Activated naive CD8-positive, alpha-beta T cell treated with anti-CD3 and anti-CD28 coated beads, Interleukin-2, amount 10 ng/mL, durations not matched to agents 7 days and 5 days (primary cell): ENCODE results near the gene TPRKB. TPM values are rescaled to one million over a fixed set of nuclear protein-coding genes. Genes with fewer than 3 reads are reported as not detected.
"Not testable (repeated sequence)": the region's sequence is repeated elsewhere in the genome, so short reads cannot be mapped to it uniquely, and the experiment has no call there.

ENCODE experiments used
- ATAC-seq: fragments of 150-1000 bp; cut with Tn5 transposase; one replicate; pipeline ENCODE4 v1.10.0; 2021; ENCODE audit warnings: low read depth, moderate library complexity
- POLR2A ChIA-PET: fragments of 350-600 bp; sonication (Branson Sonifier 250); formaldehyde crosslinking; loops from one replicate; lab custom pipeline; 2021; ENCODE audit warnings: antibody characterized with exemption; lab: Charles Lee
- DNase-seq: peaks from one replicate; pipeline ENCODE4 v3.0.0; 2021
- H3K27ac Mint-ChIP-seq: one replicate; pipeline ENCODE4 v1.8.0; 2022; ENCODE audit warnings: mild to moderate bottlenecking, mixed read lengths
- H3K27me3 Mint-ChIP-seq: one replicate; pipeline ENCODE4 v1.8.0; 2022; ENCODE audit warnings: mild to moderate bottlenecking, moderate library complexity, mixed read lengths
- H3K36me3 Mint-ChIP-seq: one replicate; pipeline ENCODE4 v1.8.0; 2021; ENCODE audit warnings: mild to moderate bottlenecking, mixed read lengths
- H3K4me1 Mint-ChIP-seq: one replicate; pipeline ENCODE4 v1.8.0; 2021; ENCODE audit warnings: mixed read lengths
- H3K4me3 Mint-ChIP-seq: one replicate; pipeline ENCODE4 v1.8.0; 2022; ENCODE audit warnings: mild to moderate bottlenecking, moderate library complexity, mixed read lengths
- H3K9me3 Mint-ChIP-seq: one replicate; pipeline ENCODE4 v1.8.0; 2021; ENCODE audit warnings: mixed read lengths
- total RNA-seq, 2 experiments: library from RNA; stranded (reverse); gene quantifications; one replicate each; pipeline ENCODE4 v1.2.3, GENCODE V29; 2021

Gene TPRKB
- total RNA-seq, 2 experiments from 2014 or later, result 36.1 to 37.5 TPM

- no peak overlapping the region for H3K4me3 Mint-ChIP-seq
- ATAC-seq (no peak), DNase-seq (no peak)
- POLR2A ChIA-PET, result no interaction called here
- no peak overlapping the region for H3K27ac Mint-ChIP-seq
- H3K36me3 Mint-ChIP-seq, result no peaks in the 10 kb centered on the region
- H3K27me3 Mint-ChIP-seq, result peaks cover 10% of the 10 kb centered on the region
- peaks cover 8% of the 10 kb centered on the region for H3K9me3 Mint-ChIP-seq
- H3K4me1 Mint-ChIP-seq, result peaks cover 10% of the 10 kb centered on the region
Measured at GRCh38 chr2:73701968-73702665, 35.0 kb downstream of the TPRKB start.

GRCh38 chr2:73701448-73701765, 35.7 kb downstream of the TPRKB start:
- H3K27ac Mint-ChIP-seq, DNase-seq, H3K36me3 Mint-ChIP-seq, ATAC-seq, POLR2A ChIA-PET, H3K9me3 Mint-ChIP-seq, H3K4me3 Mint-ChIP-seq: not testable (repeated sequence)
- peaks cover 10% of the 10 kb centered on the region for H3K27me3 Mint-ChIP-seq
- H3K4me1 Mint-ChIP-seq, result peaks cover 10% of the 10 kb centered on the region

DNA sequence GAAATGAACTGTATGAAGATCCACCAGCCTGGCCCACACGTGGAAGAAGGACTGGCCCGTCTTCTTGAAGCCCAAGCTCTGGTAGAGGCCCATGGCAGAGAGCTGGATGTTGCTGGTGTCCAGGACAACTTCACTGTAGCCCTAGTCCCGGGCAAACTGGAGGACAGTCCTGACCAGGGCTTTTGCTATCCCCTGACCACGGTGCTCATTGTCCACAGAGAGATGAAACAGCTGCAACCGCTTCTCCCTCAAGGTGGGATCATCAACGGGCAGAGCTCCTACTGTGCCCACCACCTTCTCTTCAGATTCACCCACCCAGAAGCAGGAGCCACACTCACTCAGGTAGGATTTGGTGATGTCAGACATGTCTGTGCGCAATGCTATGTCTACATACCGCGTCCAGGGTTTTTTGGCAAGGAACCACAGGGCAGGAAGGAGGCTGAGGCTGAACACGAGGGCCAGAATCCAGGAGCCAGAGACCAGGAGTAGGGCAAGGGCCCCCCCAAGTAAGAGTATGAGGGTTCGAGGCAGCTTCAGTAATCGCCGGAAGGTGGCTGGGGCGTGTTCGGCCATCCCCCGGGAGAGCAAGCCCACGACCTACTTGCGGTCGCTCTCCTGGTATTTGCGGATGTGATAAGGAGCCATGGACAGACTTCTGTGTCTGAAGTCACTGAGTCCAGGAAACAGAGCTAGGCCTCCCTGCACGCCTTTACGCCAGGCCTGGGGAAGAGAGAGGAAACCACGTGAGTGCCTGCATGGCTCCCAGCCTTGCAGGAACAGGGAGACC, 36.3 kb downstream of the TPRKB start:
- no peak for DNase-seq
- ATAC-seq, result no peak
- H3K4me1 Mint-ChIP-seq, result peaks cover 10% of the 10 kb centered on the region
- H3K36me3 Mint-ChIP-seq, result no peaks in the 10 kb centered on the region
- POLR2A ChIA-PET, result no interaction called here
- H3K27me3 Mint-ChIP-seq, result peaks cover 9% of the 10 kb centered on the region
- no peak overlapping the region for H3K27ac Mint-ChIP-seq
- H3K4me3 Mint-ChIP-seq, result no peak overlapping the region
- H3K9me3 Mint-ChIP-seq, result peaks cover 8% of the 10 kb centered on the region

DNA sequence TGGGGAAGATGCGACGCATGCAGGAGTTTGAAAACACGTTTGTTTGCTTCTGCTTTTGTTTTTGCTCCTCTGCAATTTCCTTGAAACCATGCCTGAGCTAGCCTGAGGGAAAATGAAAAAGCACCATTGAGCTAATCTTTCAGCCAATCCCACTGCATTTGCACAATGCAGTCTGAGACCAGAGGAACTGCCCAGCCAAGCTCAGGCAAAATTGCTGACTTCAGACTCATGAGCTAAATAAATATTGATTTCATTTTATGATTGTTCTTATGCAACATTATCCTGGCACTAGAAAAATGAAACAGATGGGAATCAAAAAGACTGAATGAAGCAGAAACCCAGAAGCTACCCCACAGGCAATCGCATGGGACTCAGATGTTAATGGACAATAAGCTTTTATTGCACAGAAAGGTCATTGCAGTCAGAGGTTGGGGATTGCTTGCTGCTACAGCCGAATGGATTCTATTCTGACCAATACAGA, 37.0 kb downstream of the TPRKB start:
- Mint-ChIP-seq H3K36me3 (no peaks in the 10 kb centered on the region), H3K9me3 (peaks cover 8% of the 10 kb centered on the region), H3K4me3 (no peak overlapping the region), H3K4me1 (peaks cover 10% of the 10 kb centered on the region), H3K27me3 (peaks cover 10% of the 10 kb centered on the region), H3K27ac (no peak overlapping the region)
- POLR2A ChIA-PET, result no interaction called here
- DNase-seq (no peak), ATAC-seq (no peak)

- H3K4me1 Mint-ChIP-seq, result peaks cover 6% of the 10 kb centered on the region
- no peak for DNase-seq
- H3K36me3 Mint-ChIP-seq, result no peaks in the 10 kb centered on the region
- peaks cover 6% of the 10 kb centered on the region for H3K27me3 Mint-ChIP-seq
- POLR2A ChIA-PET, result no interaction called here
- H3K4me3 Mint-ChIP-seq, result no peak overlapping the region
- peaks cover 8% of the 10 kb centered on the region for H3K9me3 Mint-ChIP-seq
- no peak overlapping the region for H3K27ac Mint-ChIP-seq
- no peak for ATAC-seq
Measured at GRCh38 chr2:73699437-73699836, 37.7 kb downstream of the TPRKB start.

DNA sequence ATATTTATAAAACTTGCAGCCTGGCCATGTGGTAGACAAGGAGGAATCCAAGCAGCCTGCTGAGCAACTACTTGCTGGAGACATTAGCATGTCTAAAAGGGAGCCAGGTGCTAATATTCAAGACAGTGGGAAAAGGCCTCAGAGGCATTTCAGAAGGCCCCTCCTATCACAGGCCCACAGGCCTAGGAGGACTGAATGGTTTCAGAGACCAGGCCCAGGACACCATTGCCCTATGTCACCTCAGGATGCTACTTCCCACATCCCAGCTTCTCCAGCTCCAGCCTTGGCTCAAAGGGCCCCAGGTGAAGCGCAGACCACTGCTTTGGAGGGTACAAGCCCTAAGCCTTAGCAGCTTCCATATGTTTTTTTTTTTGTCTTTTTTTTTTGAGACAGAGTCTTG, 39.0 kb downstream of the TPRKB start:
- Mint-ChIP-seq H3K9me3 (peaks cover 8% of the 10 kb centered on the region), H3K36me3 (no peaks in the 10 kb centered on the region), H3K27ac (no peak overlapping the region), H3K27me3 (peaks cover 4% of the 10 kb centered on the region), H3K4me1 (peaks cover 5% of the 10 kb centered on the region), H3K4me3 (no peak overlapping the region)
- POLR2A ChIA-PET, result no interaction called here
- DNase-seq (no peak), ATAC-seq (no peak)

GRCh38 chr2:73697606-73698005, 39.5 kb downstream of the TPRKB start:
- Mint-ChIP-seq H3K4me3 (no peak overlapping the region), H3K27ac (no peak overlapping the region), H3K27me3 (peaks cover 4% of the 10 kb centered on the region), H3K36me3 (no peaks in the 10 kb centered on the region), H3K9me3 (peaks cover 8% of the 10 kb centered on the region), H3K4me1 (peaks cover 5% of the 10 kb centered on the region)
- ATAC-seq, result no peak
- no peak for DNase-seq
- POLR2A ChIA-PET, result no interaction called here

DNA sequence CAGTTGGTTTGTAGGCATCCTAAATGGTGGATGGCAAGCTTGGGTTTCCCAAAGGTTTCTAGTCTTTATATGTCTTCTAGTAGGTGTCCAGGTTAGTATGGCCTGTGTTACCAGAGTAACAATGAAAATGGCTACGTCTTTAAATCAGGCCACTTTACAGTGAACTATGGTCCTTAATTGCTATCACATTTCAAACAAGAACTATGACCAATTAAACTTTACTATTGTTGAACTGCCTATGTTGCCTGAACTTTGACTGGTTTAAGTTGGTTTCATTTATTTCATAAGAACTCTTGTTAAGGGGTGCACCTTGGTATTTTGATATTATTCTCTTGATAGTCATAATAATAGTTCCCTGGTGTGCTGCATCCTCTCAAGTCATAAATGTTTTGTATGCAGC, 40.2 kb downstream of the TPRKB start:
- H3K36me3 Mint-ChIP-seq, H3K4me3 Mint-ChIP-seq, ATAC-seq, DNase-seq, H3K27me3 Mint-ChIP-seq, H3K9me3 Mint-ChIP-seq, H3K4me1 Mint-ChIP-seq, POLR2A ChIA-PET, H3K27ac Mint-ChIP-seq: not testable (repeated sequence)

GRCh38 chr2:73696521-73696920, 40.6 kb downstream of the TPRKB start:
- H3K4me1 Mint-ChIP-seq, H3K9me3 Mint-ChIP-seq, H3K27ac Mint-ChIP-seq, H3K36me3 Mint-ChIP-seq, H3K4me3 Mint-ChIP-seq, H3K27me3 Mint-ChIP-seq, DNase-seq, ATAC-seq, POLR2A ChIA-PET: not testable (repeated sequence)

DNA sequence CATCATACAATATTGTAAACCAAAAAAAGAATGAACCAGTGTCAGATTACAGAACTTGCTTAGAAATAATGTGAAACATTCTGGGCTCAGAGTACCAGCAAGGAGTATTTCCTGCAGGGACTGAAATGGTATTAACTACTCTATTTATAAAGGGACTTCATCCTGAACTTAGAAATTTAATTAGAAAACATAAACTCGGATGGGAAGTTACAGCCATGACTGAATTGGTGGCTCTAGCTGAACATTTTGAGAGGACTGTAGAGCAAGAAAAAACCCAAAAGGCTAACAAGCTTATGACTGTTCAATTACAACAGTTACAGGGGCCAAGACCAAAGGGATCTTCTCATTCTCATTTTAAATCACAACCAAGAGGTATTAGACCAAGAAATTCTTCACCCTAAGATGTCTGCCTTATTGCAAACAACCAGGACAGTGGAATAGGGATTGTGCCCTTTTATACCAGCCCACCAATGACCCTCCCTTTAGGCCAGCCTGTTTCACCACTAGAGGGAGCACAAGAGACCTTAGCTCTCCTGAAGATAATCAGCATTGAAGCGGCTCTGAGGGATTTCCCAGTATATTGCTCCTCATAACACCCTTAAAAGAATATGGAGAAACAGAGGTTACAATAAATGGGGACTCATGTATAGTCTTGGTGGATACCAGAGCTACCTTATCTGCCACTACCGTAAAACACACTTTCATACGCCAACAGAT, 46.6 kb downstream of the TPRKB start:
- H3K27ac Mint-ChIP-seq, H3K4me1 Mint-ChIP-seq, H3K36me3 Mint-ChIP-seq, POLR2A ChIA-PET, H3K4me3 Mint-ChIP-seq, DNase-seq, H3K9me3 Mint-ChIP-seq: not testable (repeated sequence)
- peaks cover 14% of the 10 kb centered on the region for H3K27me3 Mint-ChIP-seq
- peak; percentile 82 for ATAC-seq

DNA sequence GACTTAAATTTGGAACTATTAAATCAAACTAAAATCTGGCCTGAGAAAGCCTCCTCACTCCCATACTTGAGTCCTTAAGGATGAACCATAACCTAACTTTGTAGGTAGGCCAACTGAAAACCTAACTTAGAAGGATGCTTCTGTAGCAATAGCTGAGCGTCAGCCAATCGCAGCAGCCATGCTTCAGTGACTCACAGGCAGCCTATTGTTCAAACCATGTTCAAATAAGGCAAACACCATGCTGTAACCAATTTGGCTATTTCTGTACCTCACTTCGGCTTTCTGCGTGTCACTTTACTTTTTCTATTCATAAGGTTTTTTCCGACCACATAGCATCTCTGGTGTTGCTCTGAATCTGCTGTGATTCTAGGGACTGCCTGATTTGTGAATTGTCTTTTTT, 48.7 kb downstream of the TPRKB start:
- POLR2A ChIA-PET, result not testable (repeated sequence)

DNA sequence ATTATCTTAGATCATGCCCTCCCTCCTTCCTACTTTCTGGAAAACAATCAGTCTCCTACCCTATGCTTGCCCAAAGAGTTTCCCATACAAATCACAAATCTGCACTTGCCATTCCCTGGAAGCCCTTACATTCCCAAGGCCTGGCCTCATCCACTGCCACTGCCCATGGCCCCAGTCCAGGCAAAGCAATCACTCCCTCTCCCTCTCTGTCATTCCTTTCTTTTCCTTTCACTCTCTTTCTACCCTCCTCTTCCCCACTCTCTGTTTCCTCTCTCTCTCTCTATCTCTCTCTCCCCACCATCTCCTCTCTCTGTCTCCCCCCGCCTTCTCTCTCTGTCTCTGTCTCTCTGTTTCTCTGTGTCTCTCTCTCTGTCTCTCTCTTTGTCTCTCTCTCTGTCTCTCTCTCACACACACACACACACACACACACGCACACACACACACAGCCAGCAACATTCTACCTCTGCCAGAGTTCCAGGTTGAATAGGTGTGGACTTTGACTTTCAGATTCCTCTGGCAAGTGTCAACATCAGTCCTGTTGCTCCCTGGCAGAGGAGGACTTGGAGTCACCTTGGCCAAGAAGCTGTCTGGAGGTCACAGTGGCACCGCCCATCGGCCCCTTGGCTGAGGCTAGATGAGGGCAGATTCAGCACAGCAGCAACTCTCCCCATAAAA, 51.2 kb downstream of the TPRKB start:
- Mint-ChIP-seq H3K9me3 (peaks cover 2% of the 10 kb centered on the region), H3K36me3 (no peaks in the 10 kb centered on the region), H3K4me1 (no peaks in the 10 kb centered on the region), H3K27me3 (peaks cover 13% of the 10 kb centered on the region), H3K27ac (no peak overlapping the region), H3K4me3 (no peak overlapping the region)
- POLR2A ChIA-PET, result no interaction called here
- DNase-seq (no peak), ATAC-seq (no peak)

More for the DNA sequence above, 48.7 kb downstream of the TPRKB start:
- H3K27ac Mint-ChIP-seq, H3K9me3 Mint-ChIP-seq, H3K4me3 Mint-ChIP-seq, H3K36me3 Mint-ChIP-seq, DNase-seq, ATAC-seq, H3K4me1 Mint-ChIP-seq: not testable (repeated sequence)
- peaks cover 12% of the 10 kb centered on the region for H3K27me3 Mint-ChIP-seq

DNA sequence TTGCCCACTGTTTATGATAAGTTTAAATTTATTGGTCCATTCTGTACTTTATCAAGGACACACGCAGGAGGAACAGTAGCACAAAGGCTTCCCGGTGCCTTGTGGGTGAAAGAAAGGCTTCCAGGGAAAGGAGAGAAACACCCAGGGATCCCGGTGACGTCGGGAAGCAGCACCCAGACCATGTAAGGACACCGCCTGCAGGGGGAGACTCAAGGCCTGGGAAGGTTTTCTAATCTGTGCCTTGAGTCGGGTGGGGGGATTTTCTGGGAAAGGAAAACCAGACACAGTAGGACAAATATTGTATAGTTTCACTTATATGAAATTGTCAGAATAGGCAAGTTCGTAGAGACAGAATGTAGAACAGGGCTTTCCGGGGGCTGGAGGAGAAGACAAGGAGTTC, 52.2 kb downstream of the TPRKB start:
- H3K27ac Mint-ChIP-seq, DNase-seq, H3K36me3 Mint-ChIP-seq, H3K4me3 Mint-ChIP-seq, ATAC-seq, H3K4me1 Mint-ChIP-seq, H3K9me3 Mint-ChIP-seq, POLR2A ChIA-PET: not testable (repeated sequence)
- peaks cover 13% of the 10 kb centered on the region for H3K27me3 Mint-ChIP-seq
